GM18520 (cell line): ENCODE data around the gene CEMIP.

Experiments
- ATAC-seq: cut with Tn5 transposase; IDR thresholded peaks from one replicate; pipeline ENCODE4 v1.9.1; 2021; ENCODE audit not compliant: unreplicated experiment

Gene CEMIP

DNA sequence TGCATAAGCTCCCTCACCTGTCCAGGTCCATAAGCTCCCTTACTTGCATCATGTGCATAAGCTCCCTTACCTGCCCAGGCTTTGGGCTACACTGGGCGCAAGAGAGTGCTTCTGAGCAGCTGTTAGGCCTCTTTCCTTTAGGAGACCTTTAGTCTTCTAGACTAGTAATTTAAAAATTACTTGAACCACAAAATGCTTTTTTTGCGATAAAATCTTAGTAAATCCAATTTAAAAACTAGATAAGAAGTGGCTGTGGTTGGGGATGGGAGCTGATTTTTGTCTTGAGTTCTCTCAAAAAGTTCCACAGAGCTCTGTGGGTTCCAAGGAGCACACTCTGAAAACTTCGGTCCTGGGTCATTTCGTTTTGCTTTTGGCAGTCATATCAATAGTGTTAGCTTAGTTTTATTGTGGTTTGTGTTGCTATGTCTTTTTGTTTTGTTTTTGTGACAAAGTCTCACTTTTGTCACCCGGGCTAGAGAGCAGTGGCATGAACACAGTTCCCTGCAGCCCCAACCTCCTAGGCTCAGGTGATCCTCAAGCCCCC, 6.7 kb downstream of the CEMIP start:
- no peak for ATAC-seq

DNA sequence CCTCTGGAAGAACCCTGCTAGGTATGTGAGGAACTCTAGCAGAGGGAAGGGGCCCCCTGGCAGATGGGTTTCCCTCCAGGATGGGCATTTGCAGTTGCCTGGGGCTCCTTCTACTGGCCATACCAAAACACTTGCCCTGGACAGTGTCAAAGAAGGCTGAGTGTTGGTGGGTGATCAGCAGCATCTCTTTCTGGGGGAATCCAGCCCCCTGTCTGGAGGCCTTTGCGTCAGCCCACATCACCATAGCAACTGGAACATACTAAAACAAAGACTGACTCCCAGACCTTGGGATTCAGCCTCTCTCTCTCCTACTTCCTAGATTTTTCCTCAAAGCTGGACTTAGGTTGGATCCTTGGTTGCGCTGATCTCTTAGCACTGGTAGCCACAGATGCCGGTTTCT, 8.1 kb downstream of the CEMIP start:
- ATAC-seq = no peak

DNA sequence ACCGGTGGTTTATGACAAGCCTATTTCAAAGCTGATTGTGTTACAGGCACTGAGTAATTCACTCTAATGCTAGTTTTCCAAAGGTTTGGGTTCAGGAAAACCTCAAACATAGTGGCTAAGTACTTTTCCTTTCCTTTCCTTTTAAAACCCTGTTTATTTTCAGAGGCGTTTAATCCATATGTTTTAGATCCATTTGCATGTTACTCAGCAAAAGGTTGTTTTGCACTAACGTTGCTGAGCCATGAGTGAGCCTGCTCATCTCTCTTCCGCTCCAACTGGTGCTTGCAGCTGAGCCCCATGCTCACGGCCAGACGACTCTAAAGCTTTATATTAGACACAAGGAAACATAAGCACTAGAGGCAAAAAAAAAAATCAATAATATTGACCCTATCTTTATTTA, 9.4 kb downstream of the CEMIP start:
- no peak for ATAC-seq

GRCh38 chr15:80789296-80789695, 10.1 kb downstream of the CEMIP start:
- no peak for ATAC-seq

- ATAC-seq = no peak
These were observed 10.6 kb downstream of the CEMIP start for GRCh38 chr15:80789796-80790195.

GRCh38 chr15:80790236-80790635, 11.1 kb downstream of the CEMIP start:
- no peak for ATAC-seq

- no peak for ATAC-seq
These were observed 11.8 kb downstream of the CEMIP start for GRCh38 chr15:80791004-80791403.

- no peak for ATAC-seq
These were observed 17.2 kb downstream of the CEMIP start for GRCh38 chr15:80796407-80796806.

GRCh38 chr15:80798911-80799310, 19.7 kb downstream of the CEMIP start:
- ATAC-seq = no peak

GRCh38 chr15:80800067-80800466, 20.9 kb downstream of the CEMIP start:
- ATAC-seq = no peak

DNA sequence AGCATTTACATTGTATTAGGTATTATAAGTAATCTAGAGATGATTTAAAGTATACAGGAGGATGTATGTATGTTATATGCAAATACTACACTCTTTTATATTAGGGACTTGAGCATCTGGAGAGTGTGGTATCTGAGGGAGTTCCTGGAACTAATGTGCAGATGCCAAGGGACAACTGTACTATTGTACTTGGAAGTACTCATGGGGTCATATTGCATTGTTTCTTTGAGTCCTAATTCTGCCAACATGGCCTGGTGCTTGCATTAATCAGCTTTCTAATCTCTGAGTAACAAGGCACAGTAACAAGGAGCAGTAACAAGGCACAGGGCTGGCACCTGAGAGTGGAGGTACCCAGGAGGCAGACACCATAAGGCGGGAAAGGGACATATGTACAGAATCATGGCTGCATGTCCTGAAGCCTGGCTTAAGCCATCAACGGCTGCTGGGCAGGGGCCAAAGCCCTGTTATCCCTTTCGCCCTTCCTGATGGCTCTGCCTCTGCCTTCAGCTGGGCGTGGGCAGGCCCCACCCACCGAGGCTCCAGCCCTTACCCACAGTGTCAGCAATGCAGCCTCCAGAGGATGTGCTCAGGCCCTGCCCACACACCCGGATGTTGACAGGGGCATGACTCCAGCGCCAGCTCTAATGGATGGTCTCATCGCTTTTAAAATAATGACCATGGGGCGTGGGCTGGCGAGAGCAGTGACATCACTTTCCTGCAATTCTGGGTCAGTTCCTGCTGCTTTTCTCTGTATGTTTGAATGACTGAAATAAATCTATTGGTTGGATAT, 22.9 kb downstream of the CEMIP start:
- ATAC-seq = no peak

GRCh38 chr15:80803580-80804525, 24.7 kb downstream of the CEMIP start:
- ATAC-seq = no peak

DNA sequence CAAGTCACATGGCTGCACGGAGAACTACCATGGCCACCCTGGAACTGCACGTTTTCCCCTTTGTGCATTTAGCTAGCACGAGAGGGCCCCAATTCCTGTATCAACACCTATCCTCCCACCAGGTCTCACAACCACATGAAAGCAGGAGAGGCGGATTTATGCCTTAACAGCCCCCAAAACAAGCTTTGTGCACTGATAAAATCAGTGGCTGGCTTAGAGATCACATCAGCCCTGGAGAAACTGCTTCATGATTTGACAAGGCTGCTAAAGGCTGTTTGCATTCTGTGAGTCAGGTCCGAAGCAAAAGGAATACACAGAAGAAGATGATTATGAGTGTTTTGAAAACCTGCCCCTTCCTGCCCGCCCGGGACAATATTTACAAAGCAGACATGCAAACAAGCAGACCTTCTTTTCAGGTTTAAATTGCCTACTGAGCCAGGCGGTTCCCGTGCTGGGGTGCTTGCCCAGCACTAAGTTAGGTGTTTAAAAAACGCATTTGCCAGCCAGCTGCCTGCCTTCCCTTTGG, 25.9 kb downstream of the CEMIP start:
- no peak for ATAC-seq

GRCh38 chr15:80811781-80812315, 32.7 kb downstream of the CEMIP start:
- no peak for ATAC-seq

DNA sequence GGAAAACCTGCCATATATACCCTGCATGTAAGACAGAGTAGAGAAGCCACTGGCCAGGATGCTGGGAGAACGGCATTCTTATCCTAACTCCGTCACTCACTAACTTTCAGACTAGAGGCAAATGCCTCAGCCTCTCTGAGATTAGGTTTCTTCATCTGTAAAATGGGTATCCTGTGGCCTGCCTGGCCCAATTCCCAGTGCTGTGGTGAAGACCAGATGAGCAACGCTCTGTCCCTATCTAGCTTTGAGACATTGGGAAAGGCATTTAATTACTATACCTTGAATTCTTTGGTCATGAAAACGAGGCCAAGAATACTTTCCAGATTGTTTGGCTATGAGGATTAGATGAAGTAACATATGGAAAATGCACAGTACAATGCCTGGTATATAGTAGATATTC, 35.9 kb downstream of the CEMIP start:
- no peak for ATAC-seq

DNA sequence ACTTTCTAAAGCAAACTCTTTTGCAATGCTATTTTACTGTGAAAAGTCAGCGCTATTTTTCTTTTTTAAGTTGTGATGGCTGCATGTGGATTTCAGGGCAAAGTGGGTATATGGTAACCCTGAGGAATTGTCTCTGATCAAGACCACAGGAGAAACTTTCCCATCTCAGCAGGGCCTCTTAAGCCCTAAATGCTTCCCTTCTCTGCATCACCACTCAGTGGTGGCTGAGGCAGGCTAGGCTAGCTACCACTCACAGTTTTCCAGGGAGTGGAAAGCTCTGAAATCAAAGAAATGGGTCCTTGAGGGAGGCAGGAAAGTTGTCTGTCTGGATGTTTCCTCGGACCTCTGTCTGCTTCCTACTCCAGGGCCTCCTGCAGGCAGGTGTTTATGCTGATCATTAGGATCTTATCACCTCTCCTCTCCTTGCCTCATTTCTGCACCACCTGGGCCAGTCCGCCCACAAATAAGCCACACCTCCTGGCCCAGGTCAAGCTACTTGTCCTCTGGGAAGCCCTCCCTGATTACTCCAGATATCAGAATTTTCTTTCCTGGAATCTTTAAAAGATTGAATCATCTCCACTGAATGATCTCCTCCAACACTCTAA, 37.0 kb downstream of the CEMIP start:
- no peak for ATAC-seq

- ATAC-seq = no peak
These were observed 37.8 kb downstream of the CEMIP start for GRCh38 chr15:80816936-80817335.

- ATAC-seq = no peak
These were observed 38.7 kb downstream of the CEMIP start for GRCh38 chr15:80817901-80818300.

DNA sequence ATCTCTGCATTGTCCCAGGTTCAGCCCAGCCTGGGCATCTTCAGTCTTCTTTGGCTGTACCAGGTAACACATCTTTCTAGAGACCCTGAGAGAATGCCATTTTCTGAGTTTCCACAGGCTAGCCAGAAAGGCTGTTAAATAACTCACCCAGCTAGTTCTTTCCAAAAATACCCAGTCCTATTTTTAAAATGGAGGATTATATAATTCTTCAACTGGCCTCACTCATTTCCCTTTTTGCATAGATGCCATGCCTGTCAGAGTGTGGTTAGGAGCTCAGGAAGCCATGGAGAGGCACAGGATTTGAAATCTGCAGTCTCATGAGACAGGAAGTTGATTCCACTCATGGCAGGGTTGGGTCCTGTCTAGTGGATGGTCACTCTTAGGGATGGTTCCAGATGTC, 39.8 kb downstream of the CEMIP start:
- ATAC-seq = no peak

- no peak for ATAC-seq
These were observed 40.9 kb downstream of the CEMIP start for GRCh38 chr15:80820092-80820491.

DNA sequence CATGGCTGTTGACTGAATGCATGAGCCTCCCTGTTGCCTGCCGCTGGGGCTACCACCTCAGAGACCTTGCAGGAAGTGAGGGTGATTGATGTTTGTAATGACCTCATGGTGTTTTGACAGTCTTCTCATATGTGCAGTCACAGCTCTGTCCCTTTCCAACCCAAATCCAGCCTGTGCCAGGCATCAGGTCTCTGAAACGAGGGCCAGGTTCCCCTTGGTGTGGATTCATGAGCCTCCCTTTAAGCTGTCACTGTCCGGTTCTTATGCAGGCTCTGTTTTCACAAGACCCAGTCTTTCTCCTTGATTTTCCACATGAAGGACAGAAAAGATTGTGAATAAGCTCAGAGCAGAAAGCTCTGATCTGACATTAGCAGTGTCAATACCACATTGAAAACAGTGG, 43.1 kb downstream of the CEMIP start:
- ATAC-seq = no peak
